Gastrocnemius medialis (tissue), 4 donors: ENCODE measurements around the gene ITFG1. TPM values are rescaled to one million over a fixed set of nuclear protein-coding genes. Genes with fewer than 3 reads are reported as not detected.

Experiments used
- ATAC-seq, 2 donors: fragments of 150-250 bp; one replicate each; pipeline ENCODE4 v1.9.1; 2016
- DNase-seq, 2 donors: peaks; one replicate each; pipeline ENCODE4 v3.0.0-alpha.2; 2019
- H3K27ac ChIP-seq, 4 donors: fragments of 200-600 bp; sonication (generic); 1 replicate in 1 of 4; 2 replicates in 3 of 4; pipeline ENCODE4 v1.5.1; 2016 to 2018; ENCODE audit warnings: mild to moderate bottlenecking in 2 of 4, moderate library complexity in 1 of 4
- H3K27me3 ChIP-seq, 3 donors: fragments of 200-600 bp; sonication (generic) in 2 of 3; 1 replicate in 1 of 3; 2 replicates in 2 of 3; pipeline versions ENCODE4 v1.5.1 to v1.6.0; 2016 to 2019; ENCODE audit warnings: mild to moderate bottlenecking in 1 of 3, moderate library complexity in 1 of 3
- H3K36me3 ChIP-seq, 2 donors: fragments of 200-600 bp; sonication (generic) in 1 of 2; one replicate each; pipeline ENCODE4 v1.5.1; 2017 to 2018
- H3K4me1 ChIP-seq, 2 donors: fragments of 200-600 bp; sonication (generic) in 1 of 2; one replicate each; pipeline ENCODE4 v1.5.1; 2016 to 2017; ENCODE audit warnings: mild to moderate bottlenecking in 2 of 2
- H3K4me3 ChIP-seq, 4 donors: fragments of 200-600 bp; sonication (generic) in 3 of 4; 1 replicate in 1 of 4; 2 replicates in 3 of 4; pipeline ENCODE4 v1.5.1; 2016 to 2019; ENCODE audit warnings: mild to moderate bottlenecking in 2 of 4
- H3K9me3 ChIP-seq, 3 donors: fragments of 200-600 bp; sonication (generic) in 2 of 3; 1 replicate in 1 of 3; 2 replicates in 2 of 3; pipeline ENCODE4 v1.5.1; 2016 to 2019
- POLR2A ChIP-seq, 2 donors: fragments of 450-650 bp; IDR thresholded peaks; one replicate each; pipeline ENCODE4 v1.6.1; 2017; ENCODE audit warnings: antibody characterized with exemption in 2 of 2, mild to moderate bottlenecking in 2 of 2, moderate library complexity in 2 of 2
- in situ Hi-C, 4 donors: fragments of 200-750 bp; cut with MboI; loops; one replicate each; pipeline versions ENCODE4 v1.15.0 to v1.8.0; 2017; ENCODE audit warnings: low sequenced_read_pairs in 4 of 4
- intact Hi-C: fragments of 100-400 bp; cut with DNase I; formaldehyde crosslinking; loops from one replicate; pipeline ENCODE4 v1.15.1; 2023; ENCODE audit warnings: low total_unique reads
- total RNA-seq, 4 donors: library from RNA; depleted of rRNA; stranded (reverse); fragments of >200 nt; gene quantifications; one replicate each; pipeline versions ENCODE4 v1.1.0 to v1.2.3, GENCODE V29; 2016
- TF ChIP-seq, protein P1 (sequence below), 5 experiments: fragments of 450-650 bp in 3 of 5; fragments of 200-600 bp in 2 of 5; sonication (generic) in 2 of 5; IDR thresholded peaks in 4 of 5; conservative IDR thresholded peaks in 1 of 5; 1 replicate in 4 of 5; 2 replicates in 1 of 5; pipeline ENCODE4 v1.5.1; 2016 to 2019; ENCODE audit warnings: antibody characterized with exemption in 5 of 5, mild to moderate bottlenecking in 3 of 5, moderate library complexity in 3 of 5

The ITFG1 gene
- total RNA-seq, 4 donors from 2014 or later: 20.9 to 37.3 (median 28.6) TPM

DNA sequence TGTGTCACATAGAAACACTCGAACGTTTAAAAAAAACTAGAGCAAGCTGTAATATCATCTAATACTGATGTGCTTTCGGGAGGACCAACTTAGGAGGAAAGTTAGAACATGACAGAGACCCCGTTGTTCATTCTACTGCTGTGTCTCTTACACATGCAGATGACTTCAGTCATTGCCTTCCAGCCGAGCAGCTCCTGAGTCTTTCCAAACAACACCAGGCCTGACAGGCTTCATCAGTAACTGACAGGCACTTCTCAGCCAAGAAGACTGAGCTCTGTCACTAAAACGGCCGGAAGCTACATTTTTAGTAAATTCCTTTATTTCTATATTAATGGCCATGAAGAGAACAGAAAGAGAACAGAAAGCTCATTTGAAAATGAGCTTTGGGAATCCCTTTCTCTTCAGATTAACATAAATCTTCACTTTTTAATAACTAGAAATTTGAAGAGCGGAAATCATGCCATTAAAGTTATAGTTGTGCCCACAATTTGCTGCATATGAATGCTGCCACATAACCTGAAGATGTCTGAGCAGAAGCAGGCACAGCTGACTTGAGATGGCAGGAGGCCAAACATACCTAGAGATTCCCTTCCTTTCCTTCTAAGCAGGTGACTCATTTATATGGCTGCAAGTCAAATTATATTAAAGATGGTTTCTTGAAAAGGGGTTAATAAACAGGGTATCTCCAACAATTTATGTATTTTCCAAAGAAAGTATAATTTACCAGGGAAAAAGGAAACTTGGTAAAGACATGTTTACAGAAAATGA, 148.9 kb downstream of the ITFG1 start:
- in situ Hi-C loops (no loop called here), intact Hi-C loops (loop anchor here (10.0 kb wide), 1 partner anchor 1253 kb away; no protein-coding TSS in a partner anchor)
- Histone ChIP-seq H3K4me3 (no peak overlapping the region), H3K27ac (peak overlapping the region in 3 of 4 donors; percentile 27 to 80 (median 77)), H3K27me3 (no peaks in the 10 kb centered on the region), H3K4me1 (peaks cover 43 to 60% of the 10 kb centered on the region in 2 donors), H3K9me3 (no peaks in the 10 kb centered on the region), H3K36me3 (no peaks in the 10 kb centered on the region)
- ATAC-seq (peak; percentile 45 to 67), DNase-seq (peak in 1 of 2 donors; percentile 25)
- TF ChIP-seq POLR2A (IDR thresholded peaks at IDR 0.05): no peak
- TF ChIP-seq, protein P1, sequence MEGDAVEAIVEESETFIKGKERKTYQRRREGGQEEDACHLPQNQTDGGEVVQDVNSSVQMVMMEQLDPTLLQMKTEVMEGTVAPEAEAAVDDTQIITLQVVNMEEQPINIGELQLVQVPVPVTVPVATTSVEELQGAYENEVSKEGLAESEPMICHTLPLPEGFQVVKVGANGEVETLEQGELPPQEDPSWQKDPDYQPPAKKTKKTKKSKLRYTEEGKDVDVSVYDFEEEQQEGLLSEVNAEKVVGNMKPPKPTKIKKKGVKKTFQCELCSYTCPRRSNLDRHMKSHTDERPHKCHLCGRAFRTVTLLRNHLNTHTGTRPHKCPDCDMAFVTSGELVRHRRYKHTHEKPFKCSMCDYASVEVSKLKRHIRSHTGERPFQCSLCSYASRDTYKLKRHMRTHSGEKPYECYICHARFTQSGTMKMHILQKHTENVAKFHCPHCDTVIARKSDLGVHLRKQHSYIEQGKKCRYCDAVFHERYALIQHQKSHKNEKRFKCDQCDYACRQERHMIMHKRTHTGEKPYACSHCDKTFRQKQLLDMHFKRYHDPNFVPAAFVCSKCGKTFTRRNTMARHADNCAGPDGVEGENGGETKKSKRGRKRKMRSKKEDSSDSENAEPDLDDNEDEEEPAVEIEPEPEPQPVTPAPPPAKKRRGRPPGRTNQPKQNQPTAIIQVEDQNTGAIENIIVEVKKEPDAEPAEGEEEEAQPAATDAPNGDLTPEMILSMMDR (IDR thresholded peaks at IDR 0.05 in 4 of 5, conservative IDR thresholded peaks at IDR 0.05 in 1 of 5): no peak

DNA sequence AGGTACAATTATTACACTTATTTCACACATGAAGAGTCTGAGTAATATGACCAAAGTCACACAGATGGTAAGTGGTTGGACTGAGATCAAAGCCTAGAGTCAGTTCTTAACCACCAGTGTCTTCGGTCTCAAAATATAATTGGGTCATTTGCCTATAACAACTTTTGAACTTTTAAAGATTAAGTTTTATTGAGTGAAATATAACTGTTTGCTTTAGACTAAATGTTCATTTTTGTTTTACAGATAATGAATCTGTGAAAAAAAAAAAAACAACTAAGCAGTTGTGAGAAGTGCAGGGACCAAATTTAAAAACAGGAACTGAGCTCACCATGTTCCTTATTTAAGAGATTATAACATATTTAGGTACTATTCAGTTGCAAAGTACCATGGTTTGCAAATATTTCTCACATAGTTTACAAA, 150.1 kb downstream of the ITFG1 start:
- TF ChIP-seq, protein P1 (IDR thresholded peaks at IDR 0.05 in 4 of 5, conservative IDR thresholded peaks at IDR 0.05 in 1 of 5): no peak
- TF ChIP-seq POLR2A (IDR thresholded peaks at IDR 0.05): no peak
- in situ Hi-C loops: no loop called here
- Histone ChIP-seq H3K27me3 (no peaks in the 10 kb centered on the region), H3K9me3 (no peaks in the 10 kb centered on the region), H3K36me3 (no peaks in the 10 kb centered on the region), H3K27ac (peak overlapping the region in 3 of 4 donors; percentile 45 to 80 (median 77)), H3K4me1 (peaks cover 43 to 53% of the 10 kb centered on the region in 2 donors), H3K4me3 (no peak overlapping the region)
- intact Hi-C loops: loop anchor here (10.0 kb wide), 1 partner anchor 1254 kb away; no protein-coding TSS in a partner anchor
- DNase-seq (no peak), ATAC-seq (no peak)

DNA sequence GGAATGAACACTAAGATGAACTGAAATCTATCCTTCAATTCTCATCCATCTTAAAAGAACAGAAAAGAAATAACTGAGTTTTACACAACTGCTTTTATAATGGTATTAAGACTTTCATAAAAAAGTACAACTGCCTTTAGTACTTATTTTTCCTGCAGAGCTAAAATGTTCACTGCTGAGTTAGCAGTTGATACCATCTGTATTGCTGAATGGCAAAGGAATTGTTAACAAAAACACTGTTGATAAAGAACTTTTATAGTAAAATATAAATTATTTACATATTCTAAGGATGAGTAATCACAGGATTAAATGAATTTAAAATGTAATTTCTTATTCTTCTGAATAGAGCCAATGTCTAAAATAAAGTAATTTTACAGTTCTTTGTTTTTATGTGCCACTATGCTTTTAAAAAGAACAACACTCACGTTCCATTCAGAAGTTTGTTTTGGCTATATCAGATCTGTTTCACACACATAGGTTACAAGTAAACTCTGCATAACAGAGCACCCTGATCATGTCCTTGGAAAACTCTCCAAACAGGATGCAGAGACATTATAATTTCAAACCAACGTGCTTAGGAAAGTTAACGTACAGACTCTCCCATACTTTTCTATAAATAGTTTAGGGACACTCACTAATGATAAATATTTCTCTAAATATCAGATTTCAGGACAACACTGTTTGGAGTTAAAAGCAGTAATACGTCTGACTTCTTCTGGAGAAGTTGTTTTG, 151.1 kb downstream of the ITFG1 start:
- no peaks in the 10 kb centered on the region for H3K36me3 ChIP-seq
- in situ Hi-C loops: no loop called here
- TF ChIP-seq, protein P1 (IDR thresholded peaks at IDR 0.05 in 4 of 5, conservative IDR thresholded peaks at IDR 0.05 in 1 of 5): no peak
- TF ChIP-seq POLR2A (IDR thresholded peaks at IDR 0.05): no peak

DNA sequence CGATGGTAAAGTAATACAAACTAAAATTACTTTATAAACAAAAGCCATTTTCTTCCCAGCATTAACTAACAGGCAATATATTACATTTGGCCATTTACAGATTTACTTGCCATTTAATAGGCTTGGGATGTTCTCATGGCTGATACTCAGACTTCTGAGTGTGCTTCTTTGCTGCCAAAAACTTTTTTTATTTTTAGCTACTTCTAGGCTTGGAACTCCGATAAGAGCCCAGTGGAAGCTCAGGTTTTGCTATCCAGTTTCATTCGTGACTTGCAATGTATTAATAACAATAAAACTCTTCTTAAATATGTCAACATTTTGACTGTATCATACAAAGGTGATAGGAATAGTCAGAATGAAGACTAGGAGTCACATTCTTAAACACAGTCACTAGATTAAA, 152.3 kb downstream of the ITFG1 start:
- H3K27ac ChIP-seq: peak overlapping the region; percentile 45 to 80 (median 64)
- peak; percentile 84 to 91 for ATAC-seq

More for the DNA sequence above, 151.1 kb downstream of the ITFG1 start:
- Histone ChIP-seq H3K27ac (peak overlapping the region; percentile 45 to 80 (median 64)), H3K4me1 (peaks cover 43 to 56% of the 10 kb centered on the region in 2 donors), H3K9me3 (no peaks in the 10 kb centered on the region), H3K4me3 (no peak overlapping the region), H3K27me3 (no peaks in the 10 kb centered on the region)
- intact Hi-C loops: loop anchor here (10.0 kb wide), 1 partner anchor 1255 kb away; no protein-coding TSS in a partner anchor
- DNase-seq (no peak), ATAC-seq (peak in 1 of 2 donors; percentile 15)

More for the DNA sequence above, 152.3 kb downstream of the ITFG1 start:
- Histone ChIP-seq H3K27me3 (no peaks in the 10 kb centered on the region), H3K9me3 (no peaks in the 10 kb centered on the region), H3K4me3 (no peak overlapping the region), H3K4me1 (peaks cover 43 to 56% of the 10 kb centered on the region in 2 donors), H3K36me3 (no peaks in the 10 kb centered on the region)
- intact Hi-C loops: no loop called here
- no peak for DNase-seq
- TF ChIP-seq POLR2A (IDR thresholded peaks at IDR 0.05): no peak
- TF ChIP-seq, protein P1 (IDR thresholded peaks at IDR 0.05 in 4 of 5, conservative IDR thresholded peaks at IDR 0.05 in 1 of 5): no peak
- in situ Hi-C loops: no loop called here
